Measurements from ENCODE around the gene PKD1L1. TPM values are rescaled to one million over a fixed set of nuclear protein-coding genes. Genes with fewer than 3 reads are reported as not detected.

Gene PKD1L1
- total RNA-seq, 1 experiment from 2014 or later = 0.07 TPM

GRCh38 chr7:47748041-47748440 lies 200.2 kb downstream of the PKD1L1 start:
- ATAC-seq (no peak), DNase-seq (ENCODE audit: low spot score) (no peak)
- POLR2A ChIA-PET = no interaction called here
- CTCF ChIA-PET = no interaction called here
- TF ChIP-seq ESRRA (CRISPR knock-in tag; IDR thresholded peaks at IDR 0.05; ENCODE audit: borderline replicate concordance) (no peak), CBFB (CRISPR knock-in tag; IDR thresholded peaks at IDR 0.05; ENCODE audit: low read depth) (no peak), ATF3 (CRISPR knock-in tag; conservative IDR thresholded peaks at IDR 0.05) (no peak), TP53 (CRISPR knock-in tag; IDR thresholded peaks at IDR 0.05) (no peak), ZBTB43 (CRISPR knock-in tag; IDR thresholded peaks at IDR 0.05) (no peak), AR (CRISPR knock-in tag; IDR thresholded peaks at IDR 0.05) (no peak), ARID4B (CRISPR knock-in tag; IDR thresholded peaks at IDR 0.05; ENCODE audit: borderline replicate concordance) (no peak), KAT7 (CRISPR knock-in tag; IDR thresholded peaks at IDR 0.05; ENCODE audit: borderline replicate concordance) (no peak), ZNF423 (CRISPR knock-in tag; IDR thresholded peaks at IDR 0.05) (no peak), ERG (CRISPR knock-in tag; IDR thresholded peaks at IDR 0.05) (no peak), SOX15 (CRISPR knock-in tag; IDR thresholded peaks at IDR 0.05) (no peak), MAX (CRISPR knock-in tag; IDR thresholded peaks at IDR 0.05) (no peak), HMGA2 (CRISPR knock-in tag; IDR thresholded peaks at IDR 0.05) (no peak)
- H3K27ac Mint-ChIP-seq = no peak overlapping the region
- peaks cover 22% of the 10 kb centered on the region for H3K9me3 Mint-ChIP-seq
- H3K4me1 Mint-ChIP-seq = peaks cover 9% of the 10 kb centered on the region
- no peaks in the 10 kb centered on the region for H3K27me3 Mint-ChIP-seq (ENCODE audit: low read depth)
- H3K4me3 Mint-ChIP-seq = no peak overlapping the region
- H3K36me3 Mint-ChIP-seq = peaks cover 4% of the 10 kb centered on the region; the same call in 1 of the 2 replicates

GRCh38 chr7:47747160-47747559 lies 201.1 kb downstream of the PKD1L1 start:
- TF ChIP-seq USF2 (CRISPR knock-in tag; IDR thresholded peaks at IDR 0.05) (no peak), ATF3 (CRISPR knock-in tag; conservative IDR thresholded peaks at IDR 0.05) (no peak), FOXP1 (CRISPR knock-in tag; IDR thresholded peaks at IDR 0.05; ENCODE audit: borderline replicate concordance) (no peak), NFYB (CRISPR knock-in tag; conservative IDR thresholded peaks at IDR 0.05; ENCODE audit: low read depth) (no peak), FOXJ3 (CRISPR knock-in tag; IDR thresholded peaks at IDR 0.05; ENCODE audit: borderline replicate concordance) (no peak)
- ChIA-PET CTCF (no interaction called here), POLR2A (no interaction called here)
- Mint-ChIP-seq H3K27ac (no peak overlapping the region), H3K4me1 (peaks cover 9% of the 10 kb centered on the region), H3K9me3 (peaks cover 14% of the 10 kb centered on the region), H3K36me3 (peaks cover 4% of the 10 kb centered on the region; the same call in 1 of the 2 replicates), H3K27me3 (ENCODE audit: low read depth) (no peaks in the 10 kb centered on the region), H3K4me3 (no peak overlapping the region)
- ATAC-seq (no peak), DNase-seq (ENCODE audit: low spot score) (no peak)
